Measurements from ENCODE around the gene MRPL18.

MRPL18 gene

DNA sequence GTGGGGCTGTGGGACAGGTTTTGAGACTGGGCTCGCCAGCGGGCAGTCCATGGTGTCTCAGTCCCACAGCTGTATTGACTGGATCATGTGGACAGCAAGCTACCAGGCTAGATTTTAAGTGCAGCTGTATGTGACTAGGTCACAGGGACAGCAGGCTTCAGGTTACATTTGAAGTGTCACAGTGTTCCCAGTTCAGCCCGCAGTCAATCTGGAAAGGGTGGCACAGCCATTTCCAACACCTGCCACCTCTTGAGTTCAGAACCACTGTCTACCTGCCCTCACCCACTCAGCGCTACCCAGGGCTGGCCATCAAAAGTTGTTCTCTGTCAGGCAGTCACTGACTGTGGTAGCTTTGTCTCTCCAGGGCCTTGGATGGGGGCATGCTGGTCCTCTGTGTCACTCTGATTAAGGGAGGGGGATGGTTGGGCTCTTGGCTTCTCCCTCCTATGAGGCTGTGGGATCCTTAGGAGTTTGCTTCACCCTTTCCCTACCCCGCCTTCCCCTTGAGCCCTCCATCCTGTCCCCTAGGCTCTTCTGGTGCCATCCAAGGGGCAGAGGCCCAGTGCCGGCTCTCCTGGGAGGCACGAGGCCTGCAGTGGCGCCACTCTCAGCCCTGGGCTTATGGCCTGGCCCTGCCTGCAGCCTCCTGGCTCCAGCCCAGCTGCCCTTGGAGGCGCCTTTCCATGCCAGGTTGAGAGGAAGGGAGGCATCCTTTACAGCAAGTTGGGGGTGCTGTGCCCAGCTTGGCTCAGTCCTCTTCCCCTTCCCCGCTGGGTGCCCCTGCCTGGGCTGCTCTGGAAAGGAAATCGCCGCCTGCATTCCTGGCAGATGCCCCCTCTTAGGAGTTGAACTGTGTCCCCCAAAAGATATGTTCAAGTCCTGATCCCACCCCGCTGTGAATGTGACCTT, 54.7 kb downstream of the MRPL18 start:
- DNase-seq: no peak

All from stimulated activated CD4-positive, alpha-beta T cell treated with anti-CD3 and anti-CD28 coated beads, Interleukin-2, amount 100 ng/mL, for 24 hours (primary cell).